Activated CD8-positive, alpha-beta memory T cell treated with anti-CD3 and anti-CD28 coated beads, Interleukin-2, amount 50 U/mL, for 1 hour (primary cell): ENCODE measurements around the gene ELK3.
"Not testable (repeated sequence)": the region's sequence is repeated elsewhere in the genome, so short reads cannot be mapped to it uniquely, and the experiment has no call there.

Source experiments
- DNase-seq: peaks from one replicate; pipeline ENCODE4 v3.0.0-alpha.2; 2020; ENCODE audit errors: extremely low read depth

The ELK3 gene

DNA sequence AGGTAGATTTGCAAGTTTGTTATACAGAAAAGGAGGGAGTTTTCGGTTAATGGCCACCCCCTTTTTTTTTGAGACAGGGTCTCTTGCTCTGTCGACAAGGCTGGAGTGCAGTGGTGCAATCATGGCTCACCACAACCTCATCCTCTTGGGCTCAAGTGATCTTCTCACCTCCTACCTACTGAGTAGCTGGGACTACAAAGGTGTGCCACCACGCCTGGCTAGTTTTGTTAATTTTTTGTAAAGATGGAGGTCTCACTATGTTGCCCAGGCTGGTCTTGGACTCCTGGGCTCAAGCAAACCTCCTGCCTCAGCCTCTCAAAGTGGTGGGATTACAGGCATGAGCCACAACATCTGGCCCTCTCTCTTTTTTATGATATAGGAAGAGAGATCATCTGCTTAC lies 111.5 kb downstream of the ELK3 start:
- DNase-seq: no peak

- no peak for DNase-seq
Measured at GRCh38 chr12:96308881-96309280, 114.7 kb downstream of the ELK3 start.

GRCh38 chr12:96310067-96310466 lies 115.9 kb downstream of the ELK3 start:
- DNase-seq: no peak

- no peak for DNase-seq
Measured at GRCh38 chr12:96311191-96311590, 117.0 kb downstream of the ELK3 start.

DNA sequence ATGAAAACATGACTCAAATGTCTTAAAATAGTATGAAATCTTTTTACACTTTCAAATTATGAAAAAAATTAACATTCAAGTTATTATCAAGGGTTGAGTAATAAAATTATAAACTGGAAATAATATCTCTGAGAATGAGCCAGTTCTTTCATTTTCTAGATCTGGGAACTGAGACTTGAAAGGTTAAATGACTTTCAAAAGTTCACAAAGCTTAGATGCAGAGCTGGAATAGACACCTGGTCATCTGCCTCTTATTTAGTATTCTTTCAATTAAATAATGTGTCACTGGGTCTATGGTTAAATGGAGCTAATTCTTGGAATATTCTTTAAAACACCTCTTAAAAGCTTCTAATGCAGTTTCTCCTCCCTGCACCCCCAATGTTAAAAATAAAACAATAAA lies 119.4 kb downstream of the ELK3 start:
- DNase-seq: no peak

- no peak for DNase-seq
Measured at GRCh38 chr12:96314723-96315122, 120.5 kb downstream of the ELK3 start.

DNA sequence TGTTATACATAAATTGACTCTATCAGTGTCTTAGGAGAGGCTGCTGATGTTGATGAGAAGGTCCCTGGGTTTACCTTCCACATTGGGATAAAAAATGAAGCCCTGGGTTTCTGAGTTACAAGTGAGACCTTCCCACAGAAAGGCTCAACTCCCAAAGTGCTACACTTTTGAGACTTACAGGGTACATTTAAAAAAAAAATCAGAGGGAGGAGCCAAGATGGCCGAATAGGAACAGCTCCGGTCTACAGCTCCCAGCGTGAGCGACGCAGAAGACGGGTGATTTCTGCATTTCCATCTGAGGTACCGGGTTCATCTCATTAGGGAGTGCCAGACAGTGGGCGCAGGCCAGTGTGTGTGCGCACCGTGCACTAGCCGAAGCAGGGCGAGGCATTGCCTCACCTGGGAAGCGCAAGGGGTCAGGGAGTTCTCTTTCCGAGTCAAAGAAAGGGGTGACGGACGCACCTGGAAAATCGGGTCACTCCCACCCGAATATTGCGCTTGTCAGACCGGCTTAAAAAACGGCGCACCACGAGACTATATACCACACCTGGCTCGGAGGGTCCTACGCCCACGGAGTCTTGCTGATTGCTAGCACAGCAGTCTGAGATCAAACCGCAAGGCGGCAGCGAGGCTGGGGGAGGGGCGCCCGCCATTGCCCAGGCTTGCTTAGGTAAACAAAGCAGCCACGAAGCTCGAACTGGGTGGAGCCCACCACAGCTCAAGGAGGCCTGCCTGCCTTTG lies 121.7 kb downstream of the ELK3 start:
- not testable (repeated sequence) for DNase-seq

DNA sequence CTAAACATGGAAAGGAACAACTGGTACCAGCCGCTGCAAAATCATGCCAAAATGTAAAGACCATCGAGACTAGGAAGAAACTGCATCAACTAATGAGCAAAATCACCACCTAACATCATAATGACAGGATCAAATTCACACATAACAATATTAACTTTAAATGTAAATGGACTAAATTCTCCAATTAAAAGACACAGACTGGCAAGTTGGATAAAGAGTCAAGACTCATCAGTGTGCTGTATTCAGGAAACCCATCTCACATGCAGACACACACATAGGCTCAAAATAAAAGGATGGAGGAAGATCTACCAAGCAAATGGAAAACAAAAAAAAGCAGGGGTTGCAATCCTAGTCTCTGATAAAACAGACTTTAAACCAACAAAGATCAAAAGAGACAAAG lies 123.6 kb downstream of the ELK3 start:
- DNase-seq: not testable (repeated sequence)
